Ishikawa (cell line): ENCODE results near the gene LIPE.

ENCODE experiments used
- CEBPB ChIP-seq: IDR thresholded peaks from 2 replicates; pipeline ENCODE4 v1.6.1; 2012
- CREB1 ChIP-seq: IDR thresholded peaks from 2 replicates; pipeline ENCODE4 v1.6.1; 2012; ENCODE audit warnings: low read depth
- EGR1 ChIP-seq: IDR thresholded peaks from 2 replicates; pipeline ENCODE4 v1.6.1; 2012
- EP300 ChIP-seq: IDR thresholded peaks from 2 replicates; pipeline ENCODE4 v1.6.1; 2012; ENCODE audit warnings: borderline replicate concordance
- FOXM1 ChIP-seq: IDR thresholded peaks from 2 replicates; pipeline ENCODE4 v1.6.1; 2012; ENCODE audit warnings: low read depth, borderline replicate concordance
- MAX ChIP-seq: IDR thresholded peaks from 2 replicates; pipeline ENCODE4 v1.6.1; 2012
- NFIC ChIP-seq: IDR thresholded peaks from 2 replicates; pipeline ENCODE4 v1.6.1; 2012
- RAD21 ChIP-seq: IDR thresholded peaks from 2 replicates; pipeline ENCODE4 v1.6.1; 2012; ENCODE audit warnings: low read depth
- REST ChIP-seq: IDR thresholded peaks from 2 replicates; pipeline ENCODE4 v1.6.1; 2012; ENCODE audit warnings: low read depth, mild to moderate bottlenecking
- TAF1 ChIP-seq: IDR thresholded peaks from 2 replicates; pipeline ENCODE4 v1.6.1; 2012; ENCODE audit warnings: low read depth, mild to moderate bottlenecking
- TCF12 ChIP-seq: IDR thresholded peaks from 2 replicates; pipeline ENCODE4 v1.6.1; 2012; ENCODE audit warnings: low read depth
- TEAD4 ChIP-seq: IDR thresholded peaks from 2 replicates; pipeline ENCODE4 v1.6.1; 2012
- USF1 ChIP-seq: IDR thresholded peaks from 2 replicates; pipeline ENCODE4 v1.6.1; 2012
- YY1 ChIP-seq: IDR thresholded peaks from 2 replicates; pipeline ENCODE4 v1.6.1; 2012; ENCODE audit warnings: low read depth
- ZBTB7A ChIP-seq: IDR thresholded peaks from 2 replicates; pipeline ENCODE4 v1.6.1; 2012; ENCODE audit warnings: low read depth

Gene LIPE

GRCh38 chr19:42423462-42424344 lies 3.5 kb downstream of the LIPE start:
- TF ChIP-seq CREB1 (no peak), TAF1 (no peak), USF1 (peak; percentile 17; the same call in 1 of the 2 replicates), ZBTB7A (no peak), TCF12 (no peak), EP300 (no peak), MAX (peak; percentile 68; the same call in 1 of the 2 replicates), CEBPB (no peak), RAD21 (no peak), EGR1 (no peak), TEAD4 (no peak)

GRCh38 chr19:42422901-42423461 lies 4.2 kb downstream of the LIPE start:
- TF ChIP-seq MAX (no peak), USF1 (no peak), RAD21 (no peak), FOXM1 (no peak), REST (no peak), TAF1 (no peak), NFIC (no peak), ZBTB7A (no peak), EP300 (no peak), CEBPB (no peak), YY1 (no peak), CREB1 (no peak), TEAD4 (no peak), EGR1 (no peak), TCF12 (no peak)

- TF ChIP-seq NFIC, result no peak
Measured at GRCh38 chr19:42422092-42422900, 4.9 kb downstream of the LIPE start.

- TF ChIP-seq NFIC, result no peak
- no peak for TF ChIP-seq CREB1
- no peak for TF ChIP-seq MAX
- TF ChIP-seq TAF1, result no peak
- TF ChIP-seq ZBTB7A, result no peak
- no peak for TF ChIP-seq TCF12
- no peak for TF ChIP-seq USF1
- no peak for TF ChIP-seq CEBPB
- no peak for TF ChIP-seq RAD21
- TF ChIP-seq REST, result no peak
- no peak for TF ChIP-seq EGR1
- no peak for TF ChIP-seq TEAD4
- no peak for TF ChIP-seq FOXM1
- no peak for TF ChIP-seq YY1
- no peak for TF ChIP-seq EP300
Measured at GRCh38 chr19:42421591-42422031, 5.6 kb downstream of the LIPE start.

- TF ChIP-seq USF1 (no peak), ZBTB7A (no peak), TEAD4 (no peak)
Measured at GRCh38 chr19:42421101-42421500, 6.1 kb downstream of the LIPE start.
